Body of pancreas (tissue), 4 donors: ENCODE measurements around the gene PROB1.
"Not testable (repeated sequence)": the region's sequence is repeated elsewhere in the genome, so short reads cannot be mapped to it uniquely, and the experiment has no call there.

ENCODE experiments used
- POLR2A ChIP-seq, 3 donors: fragments of 450-650 bp; IDR thresholded peaks; one replicate each; pipeline ENCODE4 v1.6.1; 2016; ENCODE audit warnings: antibody characterized with exemption in 3 of 3, mild to moderate bottlenecking in 2 of 3
- TF ChIP-seq, protein P1 (sequence below), 7 experiments: fragments of 450-650 bp in 4 of 7; fragments of 200-600 bp in 3 of 7; sonication (generic) in 3 of 7; IDR thresholded peaks; one replicate each; pipeline ENCODE4 v1.5.1; 2016 to 2019; ENCODE audit warnings: antibody characterized with exemption in 7 of 7

DNA sequence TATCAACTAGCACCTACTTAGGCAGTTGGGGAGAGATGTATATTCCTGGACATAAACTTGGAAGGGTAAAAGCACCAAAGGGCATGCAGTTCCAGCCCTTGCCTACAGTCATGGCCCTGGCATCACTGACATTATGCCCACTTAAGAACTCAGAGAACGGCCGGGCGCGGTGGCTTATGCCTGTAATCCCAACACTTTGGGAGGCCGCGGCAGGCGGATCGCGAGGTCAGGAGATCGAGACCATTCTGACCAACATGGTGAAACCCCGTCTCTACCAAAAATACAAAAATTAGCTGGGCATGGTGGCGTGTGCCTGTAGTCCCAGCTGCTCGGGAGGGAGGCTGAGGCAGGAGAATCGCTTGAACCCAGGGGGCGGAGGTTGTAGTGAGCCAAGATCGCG, 45.5 kb upstream of the PROB1 start:
- TF ChIP-seq, protein P1, sequence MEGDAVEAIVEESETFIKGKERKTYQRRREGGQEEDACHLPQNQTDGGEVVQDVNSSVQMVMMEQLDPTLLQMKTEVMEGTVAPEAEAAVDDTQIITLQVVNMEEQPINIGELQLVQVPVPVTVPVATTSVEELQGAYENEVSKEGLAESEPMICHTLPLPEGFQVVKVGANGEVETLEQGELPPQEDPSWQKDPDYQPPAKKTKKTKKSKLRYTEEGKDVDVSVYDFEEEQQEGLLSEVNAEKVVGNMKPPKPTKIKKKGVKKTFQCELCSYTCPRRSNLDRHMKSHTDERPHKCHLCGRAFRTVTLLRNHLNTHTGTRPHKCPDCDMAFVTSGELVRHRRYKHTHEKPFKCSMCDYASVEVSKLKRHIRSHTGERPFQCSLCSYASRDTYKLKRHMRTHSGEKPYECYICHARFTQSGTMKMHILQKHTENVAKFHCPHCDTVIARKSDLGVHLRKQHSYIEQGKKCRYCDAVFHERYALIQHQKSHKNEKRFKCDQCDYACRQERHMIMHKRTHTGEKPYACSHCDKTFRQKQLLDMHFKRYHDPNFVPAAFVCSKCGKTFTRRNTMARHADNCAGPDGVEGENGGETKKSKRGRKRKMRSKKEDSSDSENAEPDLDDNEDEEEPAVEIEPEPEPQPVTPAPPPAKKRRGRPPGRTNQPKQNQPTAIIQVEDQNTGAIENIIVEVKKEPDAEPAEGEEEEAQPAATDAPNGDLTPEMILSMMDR (IDR thresholded peaks at IDR 0.05) = not testable (repeated sequence)
- TF ChIP-seq POLR2A (IDR thresholded peaks at IDR 0.05) = not testable (repeated sequence)
